HepG2 (cell line): ENCODE results near the gene CAND1. TPM values are rescaled to one million over a fixed set of nuclear protein-coding genes. Genes with fewer than 3 reads are reported as not detected.

Experiments used
- ATAC-seq: fragments of 200-7000 bp; cut with Tn5 transposase; 3 replicates; pipeline ENCODE4 v1.9.1; 2020; ENCODE audit warnings: mild to moderate bottlenecking, moderate library complexity
- BruUV-seq: library from RNA; stranded (reverse); fragments of 400-500 nt; replicated peaks from 2 replicates; lab custom pipeline; 2021; lab: Mats Ljungman, UMichigan
- CTCF ChIA-PET: fragments of 300-600 bp; formaldehyde crosslinking; extraction: SDS; loops from one replicate; lab custom pipeline; 2021; ENCODE audit warnings: low total read pairs, inconsistent platforms, low intra/inter-chr PET ratio; lab: Yijun Ruan, JAX
- POLR2A ChIA-PET: fragments of 350-600 bp; sonication (Branson Sonifier 250); formaldehyde crosslinking; loops from one replicate; lab custom pipeline; 2020; ENCODE audit warnings: antibody characterized with exemption, inconsistent platforms; lab: Yijun Ruan, JAX
- DNase-seq: peaks from one replicate; pipeline ENCODE4 v3.0.0-alpha.2; 2015; ENCODE audit warnings: low spot score
- FAIRE-seq: peaks from 3 replicates; lab custom pipeline; 2011; peaks lifted over from hg19 to GRCh38; lab: Jason Lieb, UNC
- H2AFZ ChIP-seq: one replicate; pipeline ENCODE4 v1.6.1; 2011; ENCODE audit warnings: low read length, inconsistent platforms
- H3K27ac ChIP-seq: fragments of 300-600 bp; 3 replicates; pipeline ENCODE4 v1.8.0; 2011; ENCODE audit warnings: mixed run types, mild to moderate bottlenecking, mixed read lengths, low read length, inconsistent platforms; ENCODE audit not compliant: insufficient read depth; ENCODE audit errors: extremely low read length
- H3K27me3 ChIP-seq, 2 experiments: fragments of 200-600 bp in 1 of 2; 2 replicates in 1 of 2; 3 replicates in 1 of 2; pipeline versions ENCODE4 v1.6.0 to v1.8.0; 2011; ENCODE audit warnings: low read length in 2 of 2, mild to moderate bottlenecking in 2 of 2, moderate library complexity in 2 of 2, inconsistent platforms in 1 of 2; ENCODE audit not compliant: insufficient read depth in 2 of 2, control insufficient read depth in 1 of 2
- H3K36me3 ChIP-seq, 2 experiments: fragments of 200-600 bp in 1 of 2; replicated peaks in 1 of 2; 2 replicates in 1 of 2; 3 replicates in 1 of 2; pipeline versions ENCODE4 v1.5.1 to v1.8.0; 2011; ENCODE audit warnings: low read length in 2 of 2, inconsistent platforms in 1 of 2; ENCODE audit not compliant: insufficient read depth in 2 of 2, control insufficient read depth in 1 of 2
- H3K4me1 ChIP-seq: 2 replicates; pipeline ENCODE4 v1.5.1; 2012; ENCODE audit warnings: low read length, inconsistent platforms; ENCODE audit not compliant: insufficient read depth
- H3K4me2 ChIP-seq: 2 replicates; pipeline ENCODE4 v1.6.0; 2011; ENCODE audit warnings: low read depth, low read length, inconsistent platforms
- H3K4me3 ChIP-seq, 3 experiments: fragments of 200-600 bp in 1 of 3; sonication (generic), shearing (Covaris generic) in 1 of 3; replicated peaks in 1 of 3; 2 replicates each; pipeline ENCODE4 v1.5.1; 2011 to 2016; ENCODE audit warnings: low read length in 3 of 3, inconsistent platforms in 2 of 3, low read depth in 2 of 3, mild to moderate bottlenecking in 2 of 3, control low read depth in 1 of 3, mixed read lengths in 1 of 3; ENCODE audit not compliant: insufficient read depth in 1 of 3
- H3K79me2 ChIP-seq: one replicate; pipeline ENCODE4 v1.6.1; 2011; ENCODE audit warnings: low read length, inconsistent platforms; ENCODE audit not compliant: insufficient read depth
- H3K9ac ChIP-seq: 2 replicates; pipeline ENCODE4 v1.6.0; 2011; ENCODE audit warnings: mild to moderate bottlenecking, low read depth, low read length, inconsistent platforms; ENCODE audit not compliant: insufficient read depth
- H3K9me3 ChIP-seq: 2 replicates; pipeline ENCODE4 v1.5.1; 2012; ENCODE audit warnings: mild to moderate bottlenecking, low read length
- H4K20me1 ChIP-seq: 2 replicates; pipeline ENCODE4 v1.6.0; 2011; ENCODE audit warnings: inconsistent platforms, mild to moderate bottlenecking, low read length, moderate library complexity; ENCODE audit not compliant: insufficient read depth
- BRD4 ChIP-seq: sonication (generic); formaldehyde crosslinking; IDR thresholded peaks from 2 replicates; pipeline ENCODE4 v1.4.0; 2020; ENCODE audit warnings: missing genetic modification reagents
- CEBPB ChIP-seq: IDR thresholded peaks from 2 replicates; pipeline ENCODE4 v1.6.1; 2011; ENCODE audit warnings: low read depth, low read length, improper control_type of control experiment, borderline replicate concordance
- MAFF ChIP-seq: IDR thresholded peaks from 2 replicates; pipeline ENCODE4 v1.6.1; 2011; ENCODE audit warnings: low read depth, low read length, improper control_type of control experiment
- MAFK ChIP-seq, 2 experiments: IDR thresholded peaks in 1 of 2; conservative IDR thresholded peaks in 1 of 2; 2 replicates each; pipeline ENCODE4 v1.6.1; 2011; ENCODE audit warnings: improper control_type of control experiment in 2 of 2, low read length in 2 of 2
- MEIS2 ChIP-seq: sonication (generic); formaldehyde crosslinking; IDR thresholded peaks from 2 replicates; pipeline ENCODE4 v1.9.0; 2021; ENCODE audit warnings: mild to moderate bottlenecking, missing genetic modification reagents
- PAX8 ChIP-seq: sonication (generic); formaldehyde crosslinking; IDR thresholded peaks from 2 replicates; pipeline ENCODE4 v1.8.0; 2022; ENCODE audit warnings: mild to moderate bottlenecking, missing genetic modification reagents, borderline replicate concordance
- PRMT3 ChIP-seq: sonication (generic); formaldehyde crosslinking; IDR thresholded peaks from 2 replicates; pipeline ENCODE4 v1.8.1; 2022; ENCODE audit warnings: low read depth, mild to moderate bottlenecking, moderate library complexity, missing genetic modification reagents, borderline replicate concordance
- TSC22D2 ChIP-seq: sonication (generic); formaldehyde crosslinking; IDR thresholded peaks from 2 replicates; pipeline ENCODE4 v1.5.1; 2020; ENCODE audit warnings: missing genetic modification reagents, mild to moderate bottlenecking, borderline replicate concordance
- ZBTB44 ChIP-seq: sonication (generic); formaldehyde crosslinking; IDR thresholded peaks from 2 replicates; pipeline ENCODE4 v1.4.0; 2020; ENCODE audit warnings: missing genetic modification reagents
- ZNF770 ChIP-seq: sonication (generic); formaldehyde crosslinking; IDR thresholded peaks from 2 replicates; pipeline ENCODE4 v1.5.0; 2020; ENCODE audit warnings: mild to moderate bottlenecking, missing genetic modification reagents
- ZNF800 ChIP-seq: sonication (generic); formaldehyde crosslinking; IDR thresholded peaks from 2 replicates; pipeline ENCODE4 v1.4.0; 2020; ENCODE audit warnings: missing genetic modification reagents
- ZSCAN9 ChIP-seq: IDR thresholded peaks from 2 replicates; pipeline ENCODE4 v1.6.1; 2016; ENCODE audit warnings: borderline replicate concordance
- WGBS: methylation state at CpG from one replicate; pipeline ENCODE4 v1.1.6; 2017; ENCODE audit warnings: low lambda C conversion rate; 5-methylcytosine and 5-hydroxymethylcytosine counted together
- in situ Hi-C: cut with HindIII; loops from 2 replicates; pipeline ENCODE4 v1.10.0; 2017; ENCODE audit warnings: low pct_unique_long_range_greater_than_20kb; ENCODE audit not compliant: extremely low pct_ligation_motif_present
- intact Hi-C: fragments of 100-400 bp; cut with micrococcal nuclease; formaldehyde crosslinking; loops from one replicate; pipeline ENCODE4 v1.10.0; 2022; ENCODE audit not compliant: unreplicated experiment
- polyA plus RNA-seq, 8 experiments: library from polyadenylated mRNA; depleted of rRNA in 3 of 8; stranded (reverse) in 7 of 8; unstranded in 1 of 8; fragments of >200 nt; fragmentation: Illumina TruSeq in 4 of 8; extraction: Trizol in 4 of 8; gene quantifications; 2 replicates each; pipeline versions ENCODE4 v1.2.1 to v1.2.3, GENCODE V29; 2011 to 2016; ENCODE audit warnings: low read depth in 4 of 8, missing spikeins in 1 of 8, mixed read lengths in 1 of 8; ENCODE audit not compliant: insufficient read depth in 1 of 8
- total RNA-seq, 5 experiments: library from RNA; depleted of rRNA; stranded (reverse); fragments of >200 nt; fragmentation: Illumina TruSeq; extraction: Trizol; gene quantifications; 2 replicates each; pipeline ENCODE4 v1.2.3, GENCODE V29; 2016; ENCODE audit warnings: low read depth in 1 of 5

Gene CAND1
- total and polyA plus RNA-seq, 2 of the 13 experiments (the other 11 are each of a cell fraction or from before 2014, with no cell fraction given), result 56.2 to 138 TPM

GRCh38 chr12:67251012-67251411 is 18.1 kb upstream of the CAND1 start:
- CTCF ChIA-PET, result no interaction called here
- H3K9me3 ChIP-seq, result no peaks in the 10 kb centered on the region
- DNase-seq, result no peak
- no peaks in the 10 kb centered on the region for H3K27me3 ChIP-seq
- H3K9ac ChIP-seq, result no peak overlapping the region
- intact Hi-C loops (no loop called here), in situ Hi-C loops (no loop called here)
- no peaks in the 10 kb centered on the region for H4K20me1 ChIP-seq
- BruUV-seq, result no TSS peak
- WGBS, result 0% methylated on average over 3 of the region's 3 CpGs
- TF ChIP-seq PAX8 (CRISPR knock-in tag) (no peak), MAFK (conservative IDR thresholded peaks at IDR 0.05 in 1 of 2, IDR thresholded peaks at IDR 0.05 in 1 of 2; ENCODE audit: low read length in 2 of 2) (peak; percentile 32 to 52; a peak in 3 of 4 replicates), MAFF (0 out of 2 replicates have a peak, but pooled peaks have one; percentile 11)
- TF ChIP-seq, all 625 proteins: peak for 2
- H3K36me3 ChIP-seq, result no peaks in the 10 kb centered on the region
- no peak overlapping the region for H3K27ac ChIP-seq
- H3K4me1 ChIP-seq, result no peaks in the 10 kb centered on the region
- no peak overlapping the region for H2AFZ ChIP-seq
- POLR2A ChIA-PET, result no interaction called here
- H3K79me2 ChIP-seq, result no peaks in the 10 kb centered on the region
- no peak overlapping the region for H3K4me2 ChIP-seq
- H3K4me3 ChIP-seq, result no peak overlapping the region
- ATAC-seq (no peak), FAIRE-seq (no peak)

GRCh38 chr12:67254372-67255026 is 14.7 kb upstream of the CAND1 start:
- Histone ChIP-seq H3K79me2 (no peaks in the 10 kb centered on the region), H2AFZ (no peak overlapping the region), H3K36me3 (no peaks in the 10 kb centered on the region), H3K4me2 (no peak overlapping the region), H3K9me3 (no peaks in the 10 kb centered on the region), H3K4me1 (no peaks in the 10 kb centered on the region), H3K9ac (no peak overlapping the region), H4K20me1 (no peaks in the 10 kb centered on the region), H3K27ac (no peak overlapping the region), H3K4me3 (no peak overlapping the region), H3K27me3 (no peaks in the 10 kb centered on the region; a peak in 1 of 5 replicates)
- intact Hi-C loops, result no loop called here
- DNase-seq (no peak), ATAC-seq (no peak), FAIRE-seq (no peak)
- BruUV-seq, result no TSS peak
- CTCF ChIA-PET, result no interaction called here
- POLR2A ChIA-PET, result interaction anchor here (1.7 kb wide), 1 partner anchor 14 kb away, joined by 4 read pairs; the partner anchor contains the start of gene CAND1
- 40% methylated on average over 12 of the region's 12 CpGs for WGBS
- in situ Hi-C loops, result no loop called here
- no peak for TF ChIP-seq ZNF770 (CRISPR knock-in tag)
- TF ChIP-seq ZSCAN9 (CRISPR knock-in tag), result no peak
- TF ChIP-seq TSC22D2, result no peak
- TF ChIP-seq BRD4 (CRISPR knock-in tag), result no peak
- TF ChIP-seq CEBPB, result no peak
- TF ChIP-seq ZBTB44 (CRISPR knock-in tag), result no peak
- TF ChIP-seq PRMT3, result no peak
- no peak for TF ChIP-seq MEIS2 (CRISPR knock-in tag)
- TF ChIP-seq ZNF800 (CRISPR knock-in tag), result no peak
